Uterus (tissue), 2 donors: ENCODE measurements around the gene SCAI.

Experiments
- POLR2A ChIP-seq, 2 donors: fragments of 450-650 bp; IDR thresholded peaks; one replicate each; pipeline ENCODE4 v1.6.1; 2016; ENCODE audit warnings: antibody characterized with exemption in 2 of 2, mild to moderate bottlenecking in 1 of 2, moderate library complexity in 1 of 2
- TF ChIP-seq, protein P1 (sequence below), 4 experiments: fragments of 200-600 bp in 2 of 4; fragments of 450-650 bp in 2 of 4; sonication (generic) in 2 of 4; IDR thresholded peaks; one replicate each; pipeline ENCODE4 v1.5.1; 2016 to 2019; ENCODE audit warnings: antibody characterized with exemption in 4 of 4, mild to moderate bottlenecking in 2 of 4, moderate library complexity in 1 of 4

DNA sequence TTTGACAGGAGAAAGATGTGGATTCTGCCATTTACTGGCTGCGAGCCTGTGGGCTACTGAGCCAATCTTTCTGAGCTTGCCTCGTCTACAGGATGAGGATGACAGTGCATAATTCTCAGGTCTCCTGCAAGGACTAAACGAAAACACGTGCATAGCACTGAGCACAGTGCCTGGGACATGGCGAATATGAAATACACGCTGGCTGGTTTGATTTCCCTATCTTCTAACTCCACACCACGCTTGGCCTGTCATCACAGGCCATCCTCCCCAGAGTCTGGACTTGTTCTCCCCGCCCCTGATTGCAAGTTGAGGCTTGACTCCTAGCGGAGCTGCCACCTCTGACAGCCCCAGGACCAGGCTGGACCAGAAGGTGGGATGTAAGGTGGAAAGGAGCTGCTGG, 243.5 kb downstream of the SCAI start:
- no peak for TF ChIP-seq POLR2A (IDR thresholded peaks at IDR 0.05)
- TF ChIP-seq, protein P1, sequence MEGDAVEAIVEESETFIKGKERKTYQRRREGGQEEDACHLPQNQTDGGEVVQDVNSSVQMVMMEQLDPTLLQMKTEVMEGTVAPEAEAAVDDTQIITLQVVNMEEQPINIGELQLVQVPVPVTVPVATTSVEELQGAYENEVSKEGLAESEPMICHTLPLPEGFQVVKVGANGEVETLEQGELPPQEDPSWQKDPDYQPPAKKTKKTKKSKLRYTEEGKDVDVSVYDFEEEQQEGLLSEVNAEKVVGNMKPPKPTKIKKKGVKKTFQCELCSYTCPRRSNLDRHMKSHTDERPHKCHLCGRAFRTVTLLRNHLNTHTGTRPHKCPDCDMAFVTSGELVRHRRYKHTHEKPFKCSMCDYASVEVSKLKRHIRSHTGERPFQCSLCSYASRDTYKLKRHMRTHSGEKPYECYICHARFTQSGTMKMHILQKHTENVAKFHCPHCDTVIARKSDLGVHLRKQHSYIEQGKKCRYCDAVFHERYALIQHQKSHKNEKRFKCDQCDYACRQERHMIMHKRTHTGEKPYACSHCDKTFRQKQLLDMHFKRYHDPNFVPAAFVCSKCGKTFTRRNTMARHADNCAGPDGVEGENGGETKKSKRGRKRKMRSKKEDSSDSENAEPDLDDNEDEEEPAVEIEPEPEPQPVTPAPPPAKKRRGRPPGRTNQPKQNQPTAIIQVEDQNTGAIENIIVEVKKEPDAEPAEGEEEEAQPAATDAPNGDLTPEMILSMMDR (IDR thresholded peaks at IDR 0.05), result no peak
